MM.1S (cell line): ENCODE results near the gene KIAA0513.

Experiments
- DNase-seq: peaks from one replicate; pipeline ENCODE4 v3.0.0-alpha.2; 2015
- H2AFZ ChIP-seq: fragments of 300-600 bp; sonication (generic); 2 replicates; pipeline ENCODE4 v1.6.0; 2016; ENCODE audit warnings: antibody characterized with exemption, low read length
- H3F3A ChIP-seq: fragments of 300-600 bp; sonication (generic); 2 replicates; pipeline ENCODE4 v1.6.1; 2016; ENCODE audit warnings: mild to moderate bottlenecking, antibody characterized with exemption, low read length, moderate library complexity, mixed read lengths; ENCODE audit not compliant: insufficient read depth
- H3K27ac ChIP-seq: fragments of 300-600 bp; sonication (generic); 2 replicates; pipeline ENCODE4 v1.5.1; 2016; ENCODE audit warnings: mild to moderate bottlenecking, low read length
- H3K27me3 ChIP-seq: fragments of 300-600 bp; sonication (generic); replicated peaks from 2 replicates; pipeline ENCODE4 v1.6.0; 2016; ENCODE audit warnings: low read length; ENCODE audit not compliant: insufficient read depth
- H3K36me3 ChIP-seq: fragments of 300-600 bp; sonication (generic); replicated peaks from 2 replicates; pipeline ENCODE4 v1.6.1; 2016; ENCODE audit warnings: mild to moderate bottlenecking, low read length, mixed read lengths; ENCODE audit not compliant: insufficient read depth
- H3K4me1 ChIP-seq: fragments of 300-600 bp; sonication (generic); 2 replicates; pipeline ENCODE4 v1.6.1; 2016; ENCODE audit warnings: low read length, mixed read lengths
- H3K4me2 ChIP-seq: fragments of 300-600 bp; sonication (generic); 2 replicates; pipeline ENCODE4 v1.6.0; 2016; ENCODE audit warnings: low read depth, low read length
- H3K4me3 ChIP-seq: fragments of 300-600 bp; sonication (generic); 2 replicates; pipeline ENCODE4 v1.5.1; 2016; ENCODE audit warnings: low read length, mixed read lengths
- H3K79me2 ChIP-seq: fragments of 300-600 bp; sonication (generic); 2 replicates; pipeline ENCODE4 v1.6.1; 2016; ENCODE audit warnings: mixed run types, low read length, mixed read lengths
- H3K9ac ChIP-seq: fragments of 300-600 bp; sonication (generic); 2 replicates; pipeline ENCODE4 v1.6.1; 2016; ENCODE audit warnings: low read length, mixed read lengths
- H3K9me2 ChIP-seq: fragments of 300-600 bp; sonication (generic); replicated peaks from 2 replicates; pipeline ENCODE4 v1.6.1; 2016; ENCODE audit warnings: mild to moderate bottlenecking, low read length, mixed read lengths; ENCODE audit not compliant: insufficient read depth
- H3K9me3 ChIP-seq: fragments of 300-600 bp; sonication (generic); replicated peaks from 2 replicates; pipeline ENCODE4 v1.6.1; 2016; ENCODE audit warnings: mild to moderate bottlenecking, low read length, mixed read lengths; ENCODE audit not compliant: insufficient read depth
- H4K20me1 ChIP-seq: fragments of 300-600 bp; sonication (generic); 2 replicates; pipeline ENCODE4 v1.6.1; 2016; ENCODE audit warnings: mild to moderate bottlenecking, low read length, moderate library complexity, mixed read lengths; ENCODE audit not compliant: insufficient read depth
- CTCF ChIP-seq: fragments of 300-600 bp; sonication (generic); IDR thresholded peaks from 2 replicates; pipeline ENCODE4 v1.5.1; 2016; ENCODE audit warnings: antibody characterized with exemption, low read length, mixed read lengths
- EZH2 ChIP-seq: fragments of 300-600 bp; sonication (generic); optimal IDR thresholded peaks from 2 replicates; pipeline ENCODE3; 2017; ENCODE audit warnings: low read depth, mild to moderate bottlenecking, antibody characterized with exemption, low read length, mixed read lengths
- EZH2phosphoT487 ChIP-seq: fragments of 300-600 bp; sonication (generic); IDR thresholded peaks from 2 replicates; pipeline ENCODE4 v1.6.1; 2018; ENCODE audit warnings: antibody characterized with exemption, low read length

The KIAA0513 gene

GRCh38 chr16:85046931-85047866 lies 19.6 kb downstream of the KIAA0513 start:
- H2AFZ ChIP-seq, result no peak overlapping the region
- H3K4me1 ChIP-seq, result no peaks in the 10 kb centered on the region
- H3K36me3 ChIP-seq, result no peaks in the 10 kb centered on the region

GRCh38 chr16:85047867-85048455 lies 20.4 kb downstream of the KIAA0513 start:
- H3K9me3 ChIP-seq, result no peaks in the 10 kb centered on the region
- H3K27ac ChIP-seq, result no peak overlapping the region
- no peaks in the 10 kb centered on the region for H3K27me3 ChIP-seq
- H3K4me1 ChIP-seq, result no peaks in the 10 kb centered on the region
- H3K4me3 ChIP-seq, result no peak overlapping the region
- H3K9me2 ChIP-seq, result no peaks in the 10 kb centered on the region
- H3K4me2 ChIP-seq, result no peak overlapping the region
- H2AFZ ChIP-seq, result no peak overlapping the region
- H3F3A ChIP-seq, result no peaks in the 10 kb centered on the region
- H3K36me3 ChIP-seq, result no peaks in the 10 kb centered on the region
- TF ChIP-seq EZH2phosphoT487, result no peak
- no peak for TF ChIP-seq EZH2
- TF ChIP-seq CTCF, result no peak
- no peaks in the 10 kb centered on the region for H3K79me2 ChIP-seq
- no peak for DNase-seq
- no peak overlapping the region for H3K9ac ChIP-seq
- H4K20me1 ChIP-seq, result no peaks in the 10 kb centered on the region

More at GRCh38 chr16:85046931-85047866, 19.6 kb downstream of the KIAA0513 start:
- Histone ChIP-seq H3K9ac (no peak overlapping the region), H3K4me2 (no peak overlapping the region), H3K79me2 (no peaks in the 10 kb centered on the region), H3K27ac (no peak overlapping the region), H3K4me3 (no peak overlapping the region), H3F3A (no peaks in the 10 kb centered on the region), H3K9me2 (no peaks in the 10 kb centered on the region), H4K20me1 (no peaks in the 10 kb centered on the region), H3K9me3 (no peaks in the 10 kb centered on the region), H3K27me3 (no peaks in the 10 kb centered on the region)
- DNase-seq, result no peak
- TF ChIP-seq EZH2phosphoT487 (no peak), CTCF (no peak), EZH2 (no peak)

- no peak for DNase-seq
- Histone ChIP-seq H3K4me3 (no peak overlapping the region), H3K4me2 (no peak overlapping the region), H3K79me2 (no peaks in the 10 kb centered on the region), H4K20me1 (no peaks in the 10 kb centered on the region), H3F3A (no peaks in the 10 kb centered on the region), H3K36me3 (no peaks in the 10 kb centered on the region), H3K27ac (no peak overlapping the region), H2AFZ (no peak overlapping the region), H3K27me3 (no peaks in the 10 kb centered on the region), H3K9me3 (no peaks in the 10 kb centered on the region), H3K4me1 (no peaks in the 10 kb centered on the region), H3K9me2 (no peaks in the 10 kb centered on the region), H3K9ac (no peak overlapping the region)
- TF ChIP-seq EZH2phosphoT487, result no peak
- TF ChIP-seq EZH2, result no peak
- TF ChIP-seq CTCF, result no peak
These were observed 21.4 kb downstream of the KIAA0513 start for GRCh38 chr16:85048921-85049562.
